HEK293 (cell line): ENCODE data around the gene KLHL30.

Experiments
- ZNF138 ChIP-seq: fragments of 450-650 bp; formaldehyde crosslinking; IDR thresholded peaks from 2 replicates; pipeline ENCODE4 v1.5.1; 2016; ENCODE audit warnings: missing biosample characterization, missing genetic modification characterization, borderline replicate concordance
- TF ChIP-seq, protein P1 (sequence below): fragments of 450-650 bp; formaldehyde crosslinking; IDR thresholded peaks from 2 replicates; pipeline ENCODE4 v1.5.1; 2016; ENCODE audit warnings: missing biosample characterization, missing genetic modification characterization

DNA sequence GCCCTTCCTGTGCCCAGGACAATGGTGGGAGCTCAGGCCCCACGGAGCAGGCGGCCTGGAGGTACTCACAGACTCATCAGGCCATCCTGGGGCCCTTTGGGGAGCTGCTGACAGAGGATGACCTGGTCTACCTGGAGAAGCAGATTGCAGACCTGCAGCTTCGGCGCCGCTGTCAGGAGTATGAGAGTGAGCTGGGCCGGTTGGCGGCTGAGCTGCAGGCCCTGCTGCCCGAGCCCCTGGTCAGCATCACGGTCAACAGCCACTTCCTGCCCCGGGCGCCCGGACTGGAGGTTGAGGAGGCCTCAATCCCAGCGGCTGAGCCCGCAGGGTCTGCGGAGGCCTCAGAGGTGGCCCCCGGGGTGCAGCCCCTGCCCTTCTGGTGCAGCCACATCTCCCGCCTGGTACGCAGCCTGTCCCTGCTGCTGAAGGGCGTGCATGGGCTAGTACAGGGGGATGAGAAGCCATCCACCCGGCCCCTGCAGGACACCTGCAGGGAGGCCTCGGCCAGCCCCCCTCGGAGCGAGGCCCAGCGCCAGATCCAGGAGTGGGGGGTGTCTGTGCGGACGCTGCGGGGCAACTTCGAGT lies 8.3 kb upstream of the KLHL30 start:
- TF ChIP-seq, protein P1, sequence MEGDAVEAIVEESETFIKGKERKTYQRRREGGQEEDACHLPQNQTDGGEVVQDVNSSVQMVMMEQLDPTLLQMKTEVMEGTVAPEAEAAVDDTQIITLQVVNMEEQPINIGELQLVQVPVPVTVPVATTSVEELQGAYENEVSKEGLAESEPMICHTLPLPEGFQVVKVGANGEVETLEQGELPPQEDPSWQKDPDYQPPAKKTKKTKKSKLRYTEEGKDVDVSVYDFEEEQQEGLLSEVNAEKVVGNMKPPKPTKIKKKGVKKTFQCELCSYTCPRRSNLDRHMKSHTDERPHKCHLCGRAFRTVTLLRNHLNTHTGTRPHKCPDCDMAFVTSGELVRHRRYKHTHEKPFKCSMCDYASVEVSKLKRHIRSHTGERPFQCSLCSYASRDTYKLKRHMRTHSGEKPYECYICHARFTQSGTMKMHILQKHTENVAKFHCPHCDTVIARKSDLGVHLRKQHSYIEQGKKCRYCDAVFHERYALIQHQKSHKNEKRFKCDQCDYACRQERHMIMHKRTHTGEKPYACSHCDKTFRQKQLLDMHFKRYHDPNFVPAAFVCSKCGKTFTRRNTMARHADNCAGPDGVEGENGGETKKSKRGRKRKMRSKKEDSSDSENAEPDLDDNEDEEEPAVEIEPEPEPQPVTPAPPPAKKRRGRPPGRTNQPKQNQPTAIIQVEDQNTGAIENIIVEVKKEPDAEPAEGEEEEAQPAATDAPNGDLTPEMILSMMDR, result no peak
- no peak for TF ChIP-seq ZNF138 (tag by site-specific recombination)
